OCI-LY7 (cell line): ENCODE results near the gene C2.

ENCODE experiments used
- CTCF ChIP-seq: fragments of 200-600 bp; sonication (generic); conservative IDR thresholded peaks from 2 replicates; pipeline ENCODE4 v1.5.1; 2014; ENCODE audit warnings: mild to moderate bottlenecking, antibody characterized with exemption, low read length, moderate library complexity, mixed read lengths
- EZH2phosphoT487 ChIP-seq: fragments of 200-600 bp; sonication (generic); IDR thresholded peaks from 2 replicates; pipeline ENCODE4 v1.6.1; 2018; ENCODE audit warnings: low read depth, borderline replicate concordance, mild to moderate bottlenecking, mixed run types, antibody characterized with exemption, low read length, moderate library complexity, mixed read lengths

DNA sequence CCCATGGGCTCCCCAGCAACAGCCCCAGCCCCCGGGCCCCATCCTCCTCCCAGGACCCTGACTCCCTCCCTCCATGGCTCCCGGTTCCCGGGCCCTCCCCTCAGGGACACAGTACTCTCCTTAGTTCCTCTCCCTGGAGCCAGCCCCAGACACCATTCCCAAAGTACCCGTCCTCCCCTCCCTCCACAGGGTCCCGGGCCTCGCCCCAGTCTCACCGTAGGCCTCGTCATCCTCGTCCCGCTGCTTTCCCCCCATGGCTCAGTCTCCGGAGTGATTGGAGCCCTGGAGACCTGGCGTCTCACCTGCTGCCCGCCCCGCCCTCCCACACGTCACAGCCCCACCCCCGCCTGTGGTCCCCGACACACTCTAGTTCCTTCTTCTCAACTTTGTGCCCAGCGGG lies 48.8 kb upstream of the C2 start, which contains the start of gene SLC44A4:
- TF ChIP-seq CTCF, result no peak
- TF ChIP-seq EZH2phosphoT487, result no peak
